Calu3 (cell line): ENCODE measurements around the gene CD200R1L. TPM values are rescaled to one million over a fixed set of nuclear protein-coding genes. Genes with fewer than 3 reads are reported as not detected.

ENCODE experiments used
- BruUV-seq: library from RNA; stranded (reverse); fragments of 400-500 nt; replicated peaks from 2 replicates; lab custom pipeline; 2021; lab: Mats Ljungman, UMichigan
- CTCF ChIA-PET: fragments of 300-600 bp; sonication (Branson Sonifier 250); formaldehyde crosslinking; loops from one replicate; lab custom pipeline; 2022; ENCODE audit warnings: antibody characterized with exemption; lab: Charles Lee
- DNase-seq: peaks from one replicate; pipeline ENCODE4 v3.0.0; 2022
- H3K27ac Mint-ChIP-seq: one replicate; pipeline ENCODE4 v1.8.0; 2022; ENCODE audit warnings: mixed read lengths; ENCODE audit not compliant: unreplicated experiment
- H3K27me3 Mint-ChIP-seq: one replicate; pipeline ENCODE4 v1.8.0; 2022; ENCODE audit warnings: mixed read lengths; ENCODE audit not compliant: unreplicated experiment
- H3K36me3 Mint-ChIP-seq: one replicate; pipeline ENCODE4 v1.8.0; 2022; ENCODE audit warnings: mild to moderate bottlenecking, moderate library complexity, mixed read lengths; ENCODE audit not compliant: insufficient read depth, unreplicated experiment
- H3K4me1 Mint-ChIP-seq: one replicate; pipeline ENCODE4 v1.8.0; 2022; ENCODE audit warnings: mild to moderate bottlenecking, low read depth, mixed read lengths; ENCODE audit not compliant: unreplicated experiment
- H3K4me3 Mint-ChIP-seq: one replicate; pipeline ENCODE4 v1.8.0; 2022; ENCODE audit warnings: mild to moderate bottlenecking, low read depth, moderate library complexity, mixed read lengths; ENCODE audit not compliant: unreplicated experiment
- H3K9me3 Mint-ChIP-seq: one replicate; pipeline ENCODE4 v1.8.0; 2022; ENCODE audit warnings: low read depth, mixed read lengths; ENCODE audit not compliant: unreplicated experiment
- intact Hi-C: fragments of 100-400 bp; cut with micrococcal nuclease; formaldehyde crosslinking; loops from one replicate; pipeline ENCODE4 v1.10.0; 2022; ENCODE audit not compliant: unreplicated experiment
- total RNA-seq: library from RNA; stranded (reverse); gene quantifications from 2 replicates; pipeline ENCODE4 v1.2.3, GENCODE V29; 2022
- TF ChIP-seq, protein P1 (sequence below): fragments of 200-600 bp; IDR thresholded peaks from one replicate; pipeline ENCODE4 v1.8.0; 2022; ENCODE audit warnings: antibody characterized with exemption; ENCODE audit not compliant: unreplicated experiment

Gene CD200R1L
- total RNA-seq, 1 experiment from 2014 or later, result not detected

DNA sequence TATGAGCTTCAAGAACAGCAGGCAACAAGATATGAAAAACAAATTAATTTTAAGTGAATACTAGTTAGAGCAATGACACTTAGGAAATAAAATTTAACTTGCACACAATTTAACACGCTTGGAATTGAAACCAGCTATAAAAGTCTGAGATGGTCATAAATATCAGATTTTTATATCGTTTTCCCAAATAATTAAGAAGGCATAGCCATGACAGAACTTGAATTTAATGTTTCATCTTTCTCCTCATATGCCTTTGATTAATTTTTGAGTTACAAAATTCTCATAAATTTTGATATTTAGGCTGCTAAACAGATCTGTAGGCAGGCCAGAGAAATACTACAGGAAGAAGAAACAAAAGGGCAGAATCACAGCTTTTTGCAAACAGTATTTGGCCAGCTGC lies 38.5 kb downstream of the CD200R1L start:
- Mint-ChIP-seq H3K4me3 (no peak overlapping the region), H3K27me3 (no peaks in the 10 kb centered on the region), H3K9me3 (peaks cover 3% of the 10 kb centered on the region), H3K27ac (no peak overlapping the region), H3K4me1 (peaks cover 3% of the 10 kb centered on the region), H3K36me3 (no peaks in the 10 kb centered on the region)
- CTCF ChIA-PET, result interaction anchor here (1.0 kb wide), 1 partner anchor 73 kb away, joined by 4 read pairs; no protein-coding TSS in a partner anchor
- TF ChIP-seq, protein P1, sequence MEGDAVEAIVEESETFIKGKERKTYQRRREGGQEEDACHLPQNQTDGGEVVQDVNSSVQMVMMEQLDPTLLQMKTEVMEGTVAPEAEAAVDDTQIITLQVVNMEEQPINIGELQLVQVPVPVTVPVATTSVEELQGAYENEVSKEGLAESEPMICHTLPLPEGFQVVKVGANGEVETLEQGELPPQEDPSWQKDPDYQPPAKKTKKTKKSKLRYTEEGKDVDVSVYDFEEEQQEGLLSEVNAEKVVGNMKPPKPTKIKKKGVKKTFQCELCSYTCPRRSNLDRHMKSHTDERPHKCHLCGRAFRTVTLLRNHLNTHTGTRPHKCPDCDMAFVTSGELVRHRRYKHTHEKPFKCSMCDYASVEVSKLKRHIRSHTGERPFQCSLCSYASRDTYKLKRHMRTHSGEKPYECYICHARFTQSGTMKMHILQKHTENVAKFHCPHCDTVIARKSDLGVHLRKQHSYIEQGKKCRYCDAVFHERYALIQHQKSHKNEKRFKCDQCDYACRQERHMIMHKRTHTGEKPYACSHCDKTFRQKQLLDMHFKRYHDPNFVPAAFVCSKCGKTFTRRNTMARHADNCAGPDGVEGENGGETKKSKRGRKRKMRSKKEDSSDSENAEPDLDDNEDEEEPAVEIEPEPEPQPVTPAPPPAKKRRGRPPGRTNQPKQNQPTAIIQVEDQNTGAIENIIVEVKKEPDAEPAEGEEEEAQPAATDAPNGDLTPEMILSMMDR, result no peak
- intact Hi-C loops, result no loop called here
- no peak for DNase-seq
- BruUV-seq, result no TSS peak

DNA sequence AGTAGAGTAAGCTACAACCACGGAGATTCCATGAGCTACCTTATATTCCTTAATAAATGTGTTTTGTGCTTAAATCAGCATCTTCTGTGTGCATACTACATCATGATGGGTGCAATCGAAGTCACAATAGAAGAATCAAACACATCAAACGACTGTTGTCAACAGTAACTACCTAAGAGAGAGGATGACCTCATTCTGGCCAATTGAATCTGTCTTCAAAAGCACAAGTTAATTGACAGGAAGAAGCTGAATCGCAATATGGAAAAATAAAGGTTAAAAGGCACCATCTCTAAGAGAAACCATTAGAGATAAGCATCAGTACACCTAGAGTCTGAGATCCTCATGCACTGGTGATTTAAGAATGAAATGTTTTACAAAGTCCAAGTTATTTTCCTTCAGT lies 39.0 kb downstream of the CD200R1L start:
- Mint-ChIP-seq H3K9me3 (peaks cover 3% of the 10 kb centered on the region), H3K27ac (no peak overlapping the region), H3K4me3 (no peak overlapping the region), H3K36me3 (no peaks in the 10 kb centered on the region), H3K4me1 (no peaks in the 10 kb centered on the region), H3K27me3 (no peaks in the 10 kb centered on the region)
- intact Hi-C loops, result no loop called here
- DNase-seq, result no peak
- TF ChIP-seq, protein P1, result no peak
- CTCF ChIA-PET, result interaction anchor here (1.0 kb wide), 1 partner anchor 73 kb away, joined by 4 read pairs; no protein-coding TSS in a partner anchor
- BruUV-seq, result no TSS peak

DNA sequence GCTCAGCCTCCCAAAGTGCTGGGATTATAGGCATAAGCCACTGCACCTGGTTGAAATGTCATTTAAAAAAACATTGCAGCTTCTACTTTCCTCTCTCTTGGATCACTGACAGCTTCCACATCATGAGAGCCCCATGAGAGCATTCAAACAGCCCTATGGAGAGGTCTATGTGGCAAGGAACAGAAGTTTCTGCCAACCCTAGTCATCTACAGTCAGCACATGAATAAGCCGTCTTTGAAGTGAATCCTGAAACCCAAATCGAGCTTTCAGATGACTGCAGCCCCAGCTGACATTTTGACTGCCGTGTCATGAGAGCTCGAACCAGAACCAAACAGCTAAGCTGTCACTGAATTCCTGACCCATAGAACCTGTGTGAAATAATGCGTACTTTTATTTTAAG lies 39.8 kb downstream of the CD200R1L start:
- no TSS peak for BruUV-seq
- H3K4me3 Mint-ChIP-seq, result no peak overlapping the region
- H3K27ac Mint-ChIP-seq, result no peak overlapping the region
- peaks cover 7% of the 10 kb centered on the region for H3K4me1 Mint-ChIP-seq
- intact Hi-C loops, result no loop called here
- CTCF ChIA-PET, result no interaction called here
- H3K9me3 Mint-ChIP-seq, result peaks cover 3% of the 10 kb centered on the region
- no peak for DNase-seq
- TF ChIP-seq, protein P1, result no peak
- H3K27me3 Mint-ChIP-seq, result no peaks in the 10 kb centered on the region
- H3K36me3 Mint-ChIP-seq, result no peaks in the 10 kb centered on the region

DNA sequence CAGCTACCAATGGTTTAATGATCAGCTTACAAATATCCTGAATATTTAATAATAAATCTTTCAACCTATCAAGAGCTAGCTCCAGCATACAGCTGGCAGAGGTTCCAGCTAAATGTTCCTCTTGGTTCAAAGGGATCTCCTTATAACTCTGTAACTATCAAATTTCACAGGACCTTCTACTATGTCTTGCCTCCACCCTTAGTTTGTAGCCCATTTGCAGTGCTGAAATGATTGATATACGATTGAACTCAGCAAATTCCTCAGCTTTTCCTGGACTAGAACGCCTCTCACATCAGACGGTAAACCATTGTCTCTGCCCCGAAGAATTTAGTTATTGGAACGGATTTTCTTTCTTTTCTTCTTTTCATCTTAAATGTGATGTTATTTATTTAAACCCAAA lies 41.5 kb downstream of the CD200R1L start:
- BruUV-seq, result no TSS peak
- TF ChIP-seq, protein P1, result no peak
- Mint-ChIP-seq H3K27me3 (no peaks in the 10 kb centered on the region), H3K4me3 (no peak overlapping the region), H3K27ac (no peak overlapping the region), H3K9me3 (peaks cover 3% of the 10 kb centered on the region), H3K4me1 (peaks cover 16% of the 10 kb centered on the region), H3K36me3 (no peaks in the 10 kb centered on the region)
- CTCF ChIA-PET, result no interaction called here
- DNase-seq, result no peak
- intact Hi-C loops, result no loop called here
